Activated naive CD8-positive, alpha-beta T cell (primary cell): ENCODE data around the gene C11orf97.
"Not testable (repeated sequence)": the region's sequence is repeated elsewhere in the genome, so short reads cannot be mapped to it uniquely, and the experiment has no call there.

ENCODE experiments used
- H3K27ac Mint-ChIP-seq: one replicate; pipeline ENCODE4 v1.8.0; 2021; ENCODE audit warnings: mixed read lengths
- H3K27me3 Mint-ChIP-seq: one replicate; pipeline ENCODE4 v1.8.0; 2021; ENCODE audit warnings: mixed read lengths
- H3K36me3 Mint-ChIP-seq: one replicate; pipeline ENCODE4 v1.8.0; 2021; ENCODE audit warnings: mixed read lengths
- H3K4me1 Mint-ChIP-seq: one replicate; pipeline ENCODE4 v1.8.0; 2021; ENCODE audit warnings: low read depth, mixed read lengths
- H3K4me3 Mint-ChIP-seq: one replicate; pipeline ENCODE4 v1.8.0; 2021; ENCODE audit warnings: mild to moderate bottlenecking, mixed read lengths
- H3K9me3 Mint-ChIP-seq: one replicate; pipeline ENCODE4 v1.8.0; 2021; ENCODE audit warnings: low read depth, mixed read lengths

The C11orf97 gene

GRCh38 chr11:94558932-94559331 lies 46.7 kb downstream of the C11orf97 start:
- H3K27ac Mint-ChIP-seq, result no peak overlapping the region
- H3K36me3 Mint-ChIP-seq, result no peaks in the 10 kb centered on the region
- no peak overlapping the region for H3K4me3 Mint-ChIP-seq
- no peaks in the 10 kb centered on the region for H3K9me3 Mint-ChIP-seq
- no peaks in the 10 kb centered on the region for H3K27me3 Mint-ChIP-seq
- peaks cover 2% of the 10 kb centered on the region for H3K4me1 Mint-ChIP-seq

- H3K27me3 Mint-ChIP-seq, result no peaks in the 10 kb centered on the region
- H3K4me1 Mint-ChIP-seq, result peaks cover 2% of the 10 kb centered on the region
- no peaks in the 10 kb centered on the region for H3K9me3 Mint-ChIP-seq
- no peak overlapping the region for H3K27ac Mint-ChIP-seq
- no peak overlapping the region for H3K4me3 Mint-ChIP-seq
- no peaks in the 10 kb centered on the region for H3K36me3 Mint-ChIP-seq
Measured at GRCh38 chr11:94559361-94559760, 47.1 kb downstream of the C11orf97 start.

GRCh38 chr11:94560834-94561233 lies 48.6 kb downstream of the C11orf97 start:
- Mint-ChIP-seq H3K27ac (no peak overlapping the region), H3K36me3 (no peaks in the 10 kb centered on the region), H3K4me1 (no peaks in the 10 kb centered on the region), H3K9me3 (no peaks in the 10 kb centered on the region), H3K4me3 (no peak overlapping the region), H3K27me3 (no peaks in the 10 kb centered on the region)

GRCh38 chr11:94563176-94563847 lies 51.1 kb downstream of the C11orf97 start:
- H3K27ac Mint-ChIP-seq, result no peak overlapping the region
- H3K36me3 Mint-ChIP-seq, result no peaks in the 10 kb centered on the region
- H3K4me3 Mint-ChIP-seq, result no peak overlapping the region
- H3K27me3 Mint-ChIP-seq, result no peaks in the 10 kb centered on the region
- no peaks in the 10 kb centered on the region for H3K9me3 Mint-ChIP-seq
- no peaks in the 10 kb centered on the region for H3K4me1 Mint-ChIP-seq

GRCh38 chr11:94563848-94564467 lies 51.7 kb downstream of the C11orf97 start:
- H3K4me1 Mint-ChIP-seq, result no peaks in the 10 kb centered on the region
- no peaks in the 10 kb centered on the region for H3K27me3 Mint-ChIP-seq
- no peak overlapping the region for H3K4me3 Mint-ChIP-seq
- H3K27ac Mint-ChIP-seq, result no peak overlapping the region
- no peaks in the 10 kb centered on the region for H3K36me3 Mint-ChIP-seq
- no peaks in the 10 kb centered on the region for H3K9me3 Mint-ChIP-seq

GRCh38 chr11:94567181-94567670 lies 55.0 kb downstream of the C11orf97 start, which contains the start of gene PIWIL4:
Gene PIWIL4 (plus strand): TSS chr11:94567368. CDS start chr11:94567519, 151 bp downstream.
- Mint-ChIP-seq H3K27me3 (no peaks in the 10 kb centered on the region), H3K36me3 (no peaks in the 10 kb centered on the region), H3K4me3 (no peak within 1 kb of the TSS), H3K4me1 (no peaks in the 10 kb centered on the region), H3K9me3 (no peaks in the 10 kb centered on the region), H3K27ac (no peak within 1 kb of the TSS)

GRCh38 chr11:94568200-94568599 lies 55.9 kb downstream of the C11orf97 start:
- no peak overlapping the region for H3K27ac Mint-ChIP-seq
- no peaks in the 10 kb centered on the region for H3K27me3 Mint-ChIP-seq
- H3K9me3 Mint-ChIP-seq, result no peaks in the 10 kb centered on the region
- H3K4me1 Mint-ChIP-seq, result no peaks in the 10 kb centered on the region
- no peak overlapping the region for H3K4me3 Mint-ChIP-seq
- H3K36me3 Mint-ChIP-seq, result peaks cover 3% of the 10 kb centered on the region

- Mint-ChIP-seq H3K4me3 (no peak overlapping the region), H3K4me1 (no peaks in the 10 kb centered on the region), H3K27me3 (peaks cover 2% of the 10 kb centered on the region), H3K27ac (no peak overlapping the region), H3K9me3 (no peaks in the 10 kb centered on the region), H3K36me3 (peaks cover 3% of the 10 kb centered on the region)
Measured at GRCh38 chr11:94568717-94569116, 56.5 kb downstream of the C11orf97 start.

GRCh38 chr11:94572975-94573374 lies 60.7 kb downstream of the C11orf97 start:
- H3K4me1 Mint-ChIP-seq, H3K4me3 Mint-ChIP-seq, H3K9me3 Mint-ChIP-seq, H3K27me3 Mint-ChIP-seq, H3K27ac Mint-ChIP-seq, H3K36me3 Mint-ChIP-seq: not testable (repeated sequence)

GRCh38 chr11:94574193-94574961 lies 62.1 kb downstream of the C11orf97 start:
- H3K4me3 Mint-ChIP-seq, result no peak overlapping the region
- peaks cover 3% of the 10 kb centered on the region for H3K36me3 Mint-ChIP-seq
- no peaks in the 10 kb centered on the region for H3K9me3 Mint-ChIP-seq
- peaks cover 2% of the 10 kb centered on the region for H3K27me3 Mint-ChIP-seq
- H3K4me1 Mint-ChIP-seq, result no peaks in the 10 kb centered on the region
- H3K27ac Mint-ChIP-seq, result no peak overlapping the region

GRCh38 chr11:94576306-94576705 lies 64.0 kb downstream of the C11orf97 start:
- no peaks in the 10 kb centered on the region for H3K9me3 Mint-ChIP-seq
- H3K4me3 Mint-ChIP-seq, result no peak overlapping the region
- no peaks in the 10 kb centered on the region for H3K4me1 Mint-ChIP-seq
- H3K27ac Mint-ChIP-seq, result no peak overlapping the region
- H3K36me3 Mint-ChIP-seq, result peaks cover 3% of the 10 kb centered on the region
- H3K27me3 Mint-ChIP-seq, result peaks cover 2% of the 10 kb centered on the region

GRCh38 chr11:94577841-94578240 lies 65.6 kb downstream of the C11orf97 start:
- no peak overlapping the region for H3K27ac Mint-ChIP-seq
- peaks cover 2% of the 10 kb centered on the region for H3K36me3 Mint-ChIP-seq
- no peaks in the 10 kb centered on the region for H3K9me3 Mint-ChIP-seq
- no peak overlapping the region for H3K4me3 Mint-ChIP-seq
- peaks cover 2% of the 10 kb centered on the region for H3K27me3 Mint-ChIP-seq
- H3K4me1 Mint-ChIP-seq, result peaks cover 2% of the 10 kb centered on the region
